Esophagus squamous epithelium (tissue), 4 donors: ENCODE data around the gene FBXL14.

Experiments used
- CTCF ChIP-seq, 6 experiments: fragments of 450-650 bp in 4 of 6; fragments of 200-600 bp in 2 of 6; sonication (generic) in 2 of 6; IDR thresholded peaks; one replicate each; pipeline ENCODE4 v1.5.1; 2016 to 2019; ENCODE audit warnings: antibody characterized with exemption in 6 of 6, mild to moderate bottlenecking in 4 of 6, moderate library complexity in 4 of 6
- POLR2A ChIP-seq, 4 donors: fragments of 450-650 bp; IDR thresholded peaks; one replicate each; pipeline ENCODE4 v1.6.1; 2017; ENCODE audit warnings: antibody characterized with exemption in 4 of 4, mild to moderate bottlenecking in 4 of 4, moderate library complexity in 3 of 4

GRCh38 chr12:1634590-1635191 lies 40.3 kb upstream of the FBXL14 start:
- TF ChIP-seq CTCF (IDR thresholded peaks at IDR 0.05), result peak; percentile 30 to 88 (median 78)
- no peak for TF ChIP-seq POLR2A (IDR thresholded peaks at IDR 0.05)
